EH (cell line): ENCODE results near the gene SETD3.
"Not testable (repeated sequence)": the region's sequence is repeated elsewhere in the genome, so short reads cannot be mapped to it uniquely, and the experiment has no call there.

Experiments used
- DNase-seq: peaks from one replicate; pipeline ENCODE4 v3.0.0-alpha.2; 2015; ENCODE audit warnings: low read depth

Gene SETD3

GRCh38 chr14:99360774-99361595, 119.7 kb downstream of the SETD3 start:
- no peak for DNase-seq

DNA sequence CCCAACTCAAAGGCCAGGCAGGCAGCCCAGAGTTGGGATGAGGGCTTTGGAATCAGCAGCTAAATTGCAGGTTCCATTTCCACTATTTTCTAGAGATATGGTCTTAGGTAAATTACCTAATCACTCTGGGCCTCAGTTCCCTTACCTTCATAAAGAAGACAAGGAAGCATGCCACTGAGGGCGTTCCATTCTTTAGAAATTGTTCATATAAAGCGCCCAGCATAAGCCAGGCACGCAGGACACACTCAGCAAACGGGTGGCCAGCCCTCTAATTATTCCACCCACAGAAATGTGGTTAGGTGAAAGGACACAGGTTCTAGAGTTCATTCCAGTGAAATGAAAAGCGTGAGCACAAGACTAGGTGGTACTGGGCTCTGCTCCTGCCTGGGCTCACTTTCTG, 120.8 kb downstream of the SETD3 start:
- DNase-seq, result no peak

DNA sequence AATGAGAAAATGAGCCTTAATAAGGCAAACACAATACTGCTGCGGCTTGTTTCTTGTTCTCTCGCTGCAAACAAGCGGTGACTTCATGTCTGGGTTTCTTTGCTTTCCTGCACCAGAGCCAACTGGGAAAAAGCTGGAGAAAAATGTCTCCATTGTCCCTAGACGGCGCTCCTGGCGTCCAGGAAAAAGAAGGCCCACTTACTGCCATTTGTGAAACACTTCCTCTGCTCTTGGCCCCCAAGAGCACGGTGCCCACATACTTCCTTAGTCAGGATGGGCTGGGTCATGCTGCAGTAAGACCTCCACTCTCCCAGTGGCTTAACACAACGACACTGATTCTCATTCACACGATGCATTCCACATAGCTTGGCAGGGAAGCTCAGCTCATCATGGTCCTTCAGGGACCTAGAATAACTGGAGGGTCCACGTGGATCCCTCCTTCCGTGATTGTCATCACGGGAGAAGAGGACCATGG, 122.7 kb downstream of the SETD3 start:
- no peak for DNase-seq

DNA sequence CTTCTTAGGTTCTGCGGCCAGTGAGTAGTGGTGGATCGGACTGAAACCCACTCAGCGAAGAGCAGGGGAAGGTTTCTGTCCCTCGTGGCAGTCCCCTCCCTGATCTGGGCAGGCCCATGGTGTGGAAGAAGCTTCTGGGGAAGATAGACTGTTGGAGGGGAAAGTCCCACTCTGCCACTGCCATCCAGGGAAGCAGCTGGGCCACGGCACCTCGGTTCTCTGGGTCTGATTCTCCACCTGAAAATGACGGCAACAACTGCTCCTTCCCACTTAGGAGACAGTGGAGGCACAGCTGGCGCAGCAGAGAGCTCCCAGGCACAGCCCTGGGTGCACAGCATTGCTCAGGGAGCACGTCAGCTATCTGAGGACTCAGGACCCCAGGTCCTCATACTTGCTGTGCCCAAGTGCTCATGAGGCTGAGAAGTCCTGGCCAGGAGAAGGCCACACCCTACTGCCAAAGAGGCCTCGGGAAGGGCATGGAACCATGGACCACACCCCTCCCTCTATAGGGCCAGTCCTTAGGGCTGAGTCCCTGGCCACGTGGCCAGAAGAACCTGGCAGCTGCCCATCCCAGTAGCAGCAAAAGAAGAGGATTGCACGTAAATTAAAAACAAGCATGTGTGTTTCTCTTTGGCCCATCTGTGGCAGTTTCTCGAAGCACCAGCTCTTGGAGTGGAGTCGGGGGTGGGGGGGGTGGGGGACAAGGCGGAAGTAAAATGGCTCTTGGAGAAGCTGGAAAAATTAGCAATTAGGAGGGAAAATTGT, 123.3 kb downstream of the SETD3 start:
- no peak for DNase-seq

GRCh38 chr14:99356031-99356608, 124.5 kb downstream of the SETD3 start:
- DNase-seq, result no peak

- no peak for DNase-seq
These were observed 126.3 kb downstream of the SETD3 start for GRCh38 chr14:99354166-99354875.

- no peak for DNase-seq
These were observed 127.9 kb downstream of the SETD3 start for GRCh38 chr14:99352688-99353280.

GRCh38 chr14:99351166-99352007, 129.3 kb downstream of the SETD3 start:
- no peak for DNase-seq

- DNase-seq, result no peak
These were observed 129.9 kb downstream of the SETD3 start for GRCh38 chr14:99350751-99351150.

DNA sequence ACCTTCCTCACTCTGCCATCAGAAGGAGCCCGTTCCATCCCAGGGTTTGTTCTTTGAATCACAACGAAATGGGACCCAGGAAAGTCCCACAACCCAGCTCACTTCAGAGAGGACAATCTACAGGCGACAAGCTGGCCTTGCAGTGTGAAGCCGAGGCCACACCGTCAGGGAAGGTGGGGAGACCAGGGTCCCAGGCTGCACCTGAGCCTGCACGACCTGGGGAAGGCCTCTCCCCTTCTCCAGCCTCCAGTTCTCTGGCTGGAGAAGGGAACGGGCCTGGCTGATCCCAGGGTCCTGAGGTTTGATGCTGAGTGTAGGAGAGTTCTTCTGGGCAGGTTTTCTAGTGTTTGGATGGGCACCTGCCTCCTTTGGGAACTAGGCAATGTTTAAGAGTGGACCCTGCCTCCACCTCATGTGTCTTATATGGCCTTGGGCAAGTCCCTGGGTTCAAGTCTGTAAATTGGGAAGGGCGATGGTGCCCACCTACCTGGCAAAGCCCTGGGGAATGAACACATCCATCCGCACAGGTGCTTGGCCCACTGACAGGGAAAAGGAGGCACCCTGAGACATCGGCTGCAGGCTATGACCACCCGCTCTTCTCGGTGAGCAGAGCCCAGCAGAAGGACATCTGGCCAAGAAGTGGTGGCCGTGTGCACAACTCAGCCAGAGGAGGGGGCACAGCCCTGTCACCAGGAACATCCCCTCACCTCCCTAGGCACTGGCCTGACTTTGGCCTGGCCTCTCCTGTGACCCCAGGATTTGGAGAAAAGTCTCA, 130.8 kb downstream of the SETD3 start:
- no peak for DNase-seq

DNA sequence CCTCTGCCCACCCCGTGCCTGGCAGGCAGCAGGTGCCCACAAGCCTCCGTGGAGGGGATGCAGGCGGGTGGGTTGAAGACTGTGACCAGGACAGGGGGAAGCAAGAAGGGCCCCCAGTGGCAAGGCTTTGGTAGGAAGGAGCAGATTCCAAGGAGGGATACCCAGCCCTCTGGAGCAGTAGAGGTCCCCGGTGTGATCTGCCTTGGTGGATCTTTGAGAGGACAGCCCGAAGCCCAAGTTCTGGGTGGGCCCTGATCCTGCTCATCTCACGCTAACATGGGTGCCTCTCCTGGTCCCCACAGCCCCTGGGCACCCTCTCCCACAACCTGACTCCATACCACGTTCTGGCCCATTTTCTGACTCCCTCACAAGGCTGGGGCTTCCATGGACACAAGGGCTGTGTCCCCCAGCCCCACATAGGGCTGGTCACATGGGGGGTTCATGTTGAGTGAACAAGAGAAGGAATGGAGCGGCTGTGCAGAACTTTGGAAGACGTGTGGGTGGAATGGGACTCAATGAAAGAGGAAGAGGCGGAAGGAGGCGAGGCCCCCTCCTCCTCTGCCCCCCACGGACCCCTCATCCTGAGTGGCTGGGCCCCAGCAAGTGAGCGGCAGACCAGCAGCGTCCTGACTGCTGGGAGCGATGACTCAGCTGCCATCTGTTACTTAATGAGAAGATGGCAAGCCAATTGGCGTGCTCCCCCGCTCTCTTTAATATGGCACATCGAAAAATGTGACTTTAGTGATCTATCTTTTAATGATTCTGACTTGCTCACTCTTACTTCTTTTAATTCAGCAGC, 131.6 kb downstream of the SETD3 start:
- DNase-seq, result no peak

GRCh38 chr14:99348231-99348630, 132.4 kb downstream of the SETD3 start:
- DNase-seq, result not testable (repeated sequence)
